ENCODE measurements around the gene DNAJC1.
A peak's percentile ranks its signal among the peaks of the same experiment; 100 is the strongest.

The DNAJC1 gene

DNA sequence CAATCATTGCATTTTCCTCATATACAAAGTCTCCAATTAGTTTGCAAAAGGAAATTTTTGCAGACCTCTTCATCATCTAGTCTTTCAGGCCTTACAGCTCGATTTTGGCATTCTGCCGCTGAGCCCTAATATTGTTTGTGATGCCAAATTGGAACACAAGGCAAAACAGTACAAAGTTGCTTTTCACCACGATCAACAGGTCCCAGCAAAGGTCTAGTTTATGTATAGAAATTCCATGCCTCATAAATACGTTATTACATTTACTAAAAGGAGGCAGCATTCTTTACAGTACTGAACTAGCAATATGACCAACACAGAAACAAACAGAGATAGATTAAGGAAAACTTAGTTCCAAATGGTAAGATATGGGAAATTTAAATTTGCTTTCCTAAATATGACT, 7.0 kb upstream of the DNAJC1 start:
- no peaks in the 10 kb centered on the region for H3K9me3 ChIP-seq (ENCODE audit: control insufficient read depth, low read length)
- no peak overlapping the region for H3K27ac ChIP-seq (ENCODE audit: insufficient read depth, low read length, poor library complexity, severe bottlenecking)
- H3K4me3 ChIP-seq (ENCODE audit: insufficient read depth, low read depth, low read length, poor library complexity, severe bottlenecking), result no peak overlapping the region
- no peaks in the 10 kb centered on the region for H3K4me1 ChIP-seq (ENCODE audit: control insufficient read depth, insufficient read depth, low read length, poor library complexity, severe bottlenecking)
- no peaks in the 10 kb centered on the region for H3K27me3 ChIP-seq (replicated peaks; ENCODE audit: control insufficient read depth, insufficient read depth, low read length, poor library complexity, severe bottlenecking)
- DNase-seq, result no peak
- no peaks in the 10 kb centered on the region for H3K36me3 ChIP-seq (ENCODE audit: control insufficient read depth, insufficient read depth, low read length)

DNA sequence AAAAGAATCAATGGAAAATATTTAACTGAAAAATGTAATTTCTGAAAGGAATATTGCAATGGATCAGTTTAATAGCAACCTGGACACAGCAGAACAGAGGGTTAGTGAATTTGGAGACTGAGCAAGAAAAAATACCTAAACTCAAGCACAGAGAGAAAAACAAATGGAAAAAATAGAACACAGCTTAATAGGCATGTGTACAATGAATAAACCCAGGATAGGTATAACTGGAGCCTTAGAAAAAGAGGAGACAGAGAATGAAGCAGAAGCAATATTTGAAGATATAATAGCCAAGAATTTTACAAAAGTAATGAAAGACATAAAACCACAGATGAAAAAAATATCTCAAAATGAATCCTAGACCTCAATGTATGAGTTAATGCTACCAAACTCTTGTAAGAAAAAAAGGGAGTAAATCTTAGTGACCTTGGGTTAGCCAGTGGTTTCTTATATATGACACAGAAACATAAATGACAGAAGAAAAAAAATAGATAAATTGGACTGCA, 2.9 kb upstream of the DNAJC1 start:
- Histone ChIP-seq H3K4me1 (ENCODE audit: control insufficient read depth, insufficient read depth, low read length, poor library complexity, severe bottlenecking) (peaks cover 4% of the 10 kb centered on the region), H3K9me3 (ENCODE audit: control insufficient read depth, low read length) (no peaks in the 10 kb centered on the region), H3K36me3 (ENCODE audit: control insufficient read depth, insufficient read depth, low read length) (no peaks in the 10 kb centered on the region), H3K27me3 (replicated peaks; ENCODE audit: control insufficient read depth, insufficient read depth, low read length, poor library complexity, severe bottlenecking) (no peaks in the 10 kb centered on the region), H3K27ac (ENCODE audit: insufficient read depth, low read length, poor library complexity, severe bottlenecking) (no peak overlapping the region), H3K4me3 (ENCODE audit: insufficient read depth, low read depth, low read length, poor library complexity, severe bottlenecking) (no peak overlapping the region)
- DNase-seq, result no peak

DNA sequence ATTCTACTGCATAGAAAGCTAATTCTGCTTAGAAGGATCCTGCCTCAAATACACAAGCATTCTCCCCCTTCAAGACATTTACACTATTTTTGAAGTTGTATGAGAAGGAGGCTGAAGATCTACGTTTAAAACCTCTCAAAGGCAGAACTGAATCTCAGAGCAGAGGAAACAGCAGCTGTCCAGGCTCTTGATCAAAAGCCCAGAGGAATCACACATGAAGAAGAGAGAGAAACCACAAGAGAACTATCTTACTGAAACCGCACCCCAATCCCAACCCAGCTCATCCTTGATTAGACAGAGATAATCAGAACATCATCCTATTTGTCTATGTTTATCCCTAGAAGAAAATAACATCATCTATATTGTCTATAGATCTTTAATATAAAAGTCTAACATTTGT, 2.2 kb upstream of the DNAJC1 start:
- DNase-seq, result no peak
- H3K36me3 ChIP-seq (ENCODE audit: control insufficient read depth, insufficient read depth, low read length), result no peaks in the 10 kb centered on the region
- H3K27ac ChIP-seq (ENCODE audit: insufficient read depth, low read length, poor library complexity, severe bottlenecking), result no peak overlapping the region
- no peaks in the 10 kb centered on the region for H3K9me3 ChIP-seq (ENCODE audit: control insufficient read depth, low read length)
- H3K4me1 ChIP-seq (ENCODE audit: control insufficient read depth, insufficient read depth, low read length, poor library complexity, severe bottlenecking), result peaks cover 4% of the 10 kb centered on the region
- H3K4me3 ChIP-seq (ENCODE audit: insufficient read depth, low read depth, low read length, poor library complexity, severe bottlenecking), result no peak overlapping the region
- H3K27me3 ChIP-seq (replicated peaks; ENCODE audit: control insufficient read depth, insufficient read depth, low read length, poor library complexity, severe bottlenecking), result no peaks in the 10 kb centered on the region

DNA sequence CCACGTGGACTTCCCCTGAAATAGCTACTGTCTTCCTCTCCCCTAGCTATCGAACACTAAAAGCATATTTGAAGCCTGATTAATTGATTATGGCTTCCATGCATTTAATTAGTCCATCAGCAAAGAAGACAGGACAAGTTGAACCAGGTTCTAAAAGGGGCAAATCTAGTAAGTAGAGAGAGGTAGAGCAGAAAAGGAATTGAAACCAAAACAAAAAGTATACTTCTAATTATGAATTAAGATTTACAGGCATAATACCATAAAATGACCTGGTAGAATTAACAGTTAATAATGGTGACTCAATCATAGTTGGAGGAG, 393 bp upstream of the DNAJC1 start:
- no peaks in the 10 kb centered on the region for H3K36me3 ChIP-seq (ENCODE audit: control insufficient read depth, insufficient read depth, low read length)
- no peak for DNase-seq
- H3K4me3 ChIP-seq (ENCODE audit: insufficient read depth, low read depth, low read length, poor library complexity, severe bottlenecking), result peak overlapping the region; percentile 95
- no peaks in the 10 kb centered on the region for H3K9me3 ChIP-seq (ENCODE audit: control insufficient read depth, low read length)
- H3K4me1 ChIP-seq (ENCODE audit: control insufficient read depth, insufficient read depth, low read length, poor library complexity, severe bottlenecking), result peaks cover 4% of the 10 kb centered on the region
- no peaks in the 10 kb centered on the region for H3K27me3 ChIP-seq (replicated peaks; ENCODE audit: control insufficient read depth, insufficient read depth, low read length, poor library complexity, severe bottlenecking)
- peak overlapping the region; percentile 90 for H3K27ac ChIP-seq (ENCODE audit: insufficient read depth, low read length, poor library complexity, severe bottlenecking)

DNA sequence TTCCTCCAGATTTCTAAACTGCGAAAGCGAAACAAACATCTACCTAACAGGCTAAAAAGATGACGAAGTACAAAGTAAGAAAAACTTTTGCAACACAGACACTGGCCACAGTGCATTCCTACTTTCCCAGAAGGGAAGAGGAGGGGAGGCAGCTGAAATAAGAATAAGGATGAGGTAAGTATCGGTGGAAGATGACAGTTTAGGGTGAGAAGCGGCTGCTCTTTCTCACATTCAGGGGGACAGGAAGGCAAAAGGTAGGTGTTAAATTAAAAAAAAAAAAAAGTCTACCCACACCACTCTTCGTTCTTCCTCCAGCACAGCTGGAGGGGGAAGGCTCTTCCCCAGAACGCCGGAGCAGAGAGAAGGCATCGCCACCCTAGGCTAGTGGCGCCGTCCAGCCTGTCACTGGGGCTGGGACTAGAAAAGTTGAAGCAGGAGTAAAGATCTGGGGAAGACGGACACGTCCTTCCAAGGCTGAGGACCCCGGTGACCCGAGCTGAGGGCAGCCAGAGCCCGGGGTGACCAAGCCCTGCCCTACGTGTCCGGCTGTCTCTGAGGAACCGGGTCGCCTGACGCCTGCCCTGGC, 846 bp downstream of the DNAJC1 start:
- DNase-seq, result peak; percentile 15 to 27 (median 24)
- peak overlapping the region; percentile 95 for H3K4me3 ChIP-seq (ENCODE audit: insufficient read depth, low read depth, low read length, poor library complexity, severe bottlenecking)
- H3K36me3 ChIP-seq (ENCODE audit: control insufficient read depth, insufficient read depth, low read length), result no peaks in the 10 kb centered on the region
- no peaks in the 10 kb centered on the region for H3K27me3 ChIP-seq (replicated peaks; ENCODE audit: control insufficient read depth, insufficient read depth, low read length, poor library complexity, severe bottlenecking)
- no peaks in the 10 kb centered on the region for H3K9me3 ChIP-seq (ENCODE audit: control insufficient read depth, low read length)
- peak overlapping the region; percentile 90 for H3K27ac ChIP-seq (ENCODE audit: insufficient read depth, low read length, poor library complexity, severe bottlenecking)
- H3K4me1 ChIP-seq (ENCODE audit: control insufficient read depth, insufficient read depth, low read length, poor library complexity, severe bottlenecking), result peaks cover 4% of the 10 kb centered on the region

DNA sequence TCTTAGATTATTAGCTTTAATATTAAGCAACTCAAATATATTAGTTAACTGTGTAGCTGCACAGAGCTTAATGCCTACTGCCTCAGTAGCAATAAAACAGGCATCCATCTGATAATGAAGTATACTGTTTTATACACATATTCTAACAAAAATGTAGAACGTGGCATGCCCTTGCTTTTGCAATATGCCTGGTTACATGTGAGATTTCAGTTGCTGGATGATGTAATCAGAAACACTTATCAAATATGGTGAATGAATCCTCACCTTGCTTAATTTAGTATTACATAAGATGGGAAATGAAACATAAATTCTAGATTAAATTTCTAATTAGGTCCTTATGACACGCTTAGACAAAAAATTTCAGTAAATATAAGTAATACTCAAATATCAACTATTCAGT, 8.0 kb downstream of the DNAJC1 start:
- Histone ChIP-seq H3K27me3 (replicated peaks; ENCODE audit: control insufficient read depth, insufficient read depth, low read length, poor library complexity, severe bottlenecking) (no peaks in the 10 kb centered on the region), H3K4me1 (ENCODE audit: control insufficient read depth, insufficient read depth, low read length, poor library complexity, severe bottlenecking) (no peaks in the 10 kb centered on the region), H3K27ac (ENCODE audit: insufficient read depth, low read length, poor library complexity, severe bottlenecking) (no peak overlapping the region), H3K4me3 (ENCODE audit: insufficient read depth, low read depth, low read length, poor library complexity, severe bottlenecking) (no peak overlapping the region), H3K36me3 (ENCODE audit: control insufficient read depth, insufficient read depth, low read length) (no peaks in the 10 kb centered on the region), H3K9me3 (ENCODE audit: control insufficient read depth, low read length) (no peaks in the 10 kb centered on the region)
- DNase-seq, result no peak

DNA sequence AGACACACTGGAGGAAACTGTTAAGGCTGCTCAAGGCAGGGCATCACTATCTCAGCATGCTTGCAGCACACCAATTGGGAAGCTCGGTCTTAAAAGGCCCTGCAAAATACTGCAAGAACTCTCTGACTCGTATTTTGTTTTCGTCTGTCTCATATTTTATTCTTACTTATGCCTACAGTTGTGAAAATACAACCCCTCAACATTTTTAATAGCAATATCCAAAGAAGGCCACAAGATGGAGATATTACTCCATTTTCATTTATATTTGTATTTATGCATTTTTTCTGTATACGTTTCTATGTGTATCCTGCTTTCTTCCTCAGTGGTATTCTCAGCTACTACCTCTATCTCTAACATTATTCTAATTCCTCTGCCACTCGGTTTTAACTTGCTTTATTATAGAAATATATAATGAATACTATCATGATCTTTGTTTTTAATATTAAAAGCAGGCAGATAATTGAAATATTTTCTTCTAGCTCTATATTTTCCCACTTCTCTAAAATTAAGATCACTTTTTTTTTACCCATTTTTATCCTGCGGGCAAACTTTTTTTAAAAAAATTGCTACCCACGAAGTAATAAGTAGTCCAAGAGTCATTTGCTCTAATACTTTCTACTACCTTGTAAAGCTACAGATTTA, 10.0 kb downstream of the DNAJC1 start:
- no peaks in the 10 kb centered on the region for H3K4me1 ChIP-seq (ENCODE audit: control insufficient read depth, insufficient read depth, low read length, poor library complexity, severe bottlenecking)
- no peaks in the 10 kb centered on the region for H3K36me3 ChIP-seq (ENCODE audit: control insufficient read depth, insufficient read depth, low read length)
- no peak for DNase-seq
- no peak overlapping the region for H3K4me3 ChIP-seq (ENCODE audit: insufficient read depth, low read depth, low read length, poor library complexity, severe bottlenecking)
- no peaks in the 10 kb centered on the region for H3K9me3 ChIP-seq (ENCODE audit: control insufficient read depth, low read length)
- H3K27me3 ChIP-seq (replicated peaks; ENCODE audit: control insufficient read depth, insufficient read depth, low read length, poor library complexity, severe bottlenecking), result no peaks in the 10 kb centered on the region
- H3K27ac ChIP-seq (ENCODE audit: insufficient read depth, low read length, poor library complexity, severe bottlenecking), result no peak overlapping the region

DNA sequence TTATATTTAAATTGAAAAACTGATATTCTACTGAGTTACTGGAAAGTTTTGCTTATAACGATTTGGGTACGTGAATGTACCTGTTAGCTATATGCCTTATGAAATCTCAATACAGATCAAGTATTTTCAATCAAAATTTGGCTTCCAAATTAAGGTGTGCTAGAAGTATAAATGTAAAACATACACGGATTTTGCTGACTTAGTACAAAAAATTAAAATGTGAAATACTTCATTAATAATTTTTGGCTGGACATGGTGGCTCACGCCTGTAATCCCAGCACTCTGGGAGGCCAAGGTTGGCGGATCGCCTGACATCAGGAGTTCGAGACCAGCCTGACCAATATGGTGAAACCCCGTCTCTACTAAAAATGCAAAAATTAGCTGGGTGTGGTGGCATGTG, 11.7 kb downstream of the DNAJC1 start:
- Histone ChIP-seq H3K9me3 (ENCODE audit: control insufficient read depth, low read length) (no peaks in the 10 kb centered on the region), H3K27ac (ENCODE audit: insufficient read depth, low read length, poor library complexity, severe bottlenecking) (no peak overlapping the region), H3K27me3 (replicated peaks; ENCODE audit: control insufficient read depth, insufficient read depth, low read length, poor library complexity, severe bottlenecking) (no peaks in the 10 kb centered on the region), H3K4me1 (ENCODE audit: control insufficient read depth, insufficient read depth, low read length, poor library complexity, severe bottlenecking) (no peaks in the 10 kb centered on the region), H3K36me3 (ENCODE audit: control insufficient read depth, insufficient read depth, low read length) (no peaks in the 10 kb centered on the region), H3K4me3 (ENCODE audit: insufficient read depth, low read depth, low read length, poor library complexity, severe bottlenecking) (no peak overlapping the region)
- no peak for DNase-seq

DNA sequence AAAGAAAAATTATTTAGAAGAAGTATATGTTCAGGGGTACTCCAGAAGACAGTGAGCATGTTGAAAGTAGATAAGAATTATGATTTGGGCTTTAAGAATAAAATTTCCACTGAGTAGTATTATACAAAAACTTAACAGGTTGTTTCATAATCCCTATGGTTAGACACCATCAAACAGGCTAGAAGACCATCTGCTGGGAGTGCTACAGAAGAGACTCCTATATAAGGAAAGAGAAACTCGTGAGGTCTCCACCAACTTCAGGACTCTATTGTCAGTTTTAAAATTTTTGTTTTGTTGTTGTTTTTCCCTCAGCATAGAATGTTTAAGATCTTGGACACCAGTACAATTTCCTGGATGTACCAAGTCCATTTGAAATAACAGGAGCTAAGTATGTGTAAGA, 13.1 kb downstream of the DNAJC1 start:
- no peaks in the 10 kb centered on the region for H3K27me3 ChIP-seq (replicated peaks; ENCODE audit: control insufficient read depth, insufficient read depth, low read length, poor library complexity, severe bottlenecking)
- no peak for DNase-seq
- no peak overlapping the region for H3K27ac ChIP-seq (ENCODE audit: insufficient read depth, low read length, poor library complexity, severe bottlenecking)

DNA sequence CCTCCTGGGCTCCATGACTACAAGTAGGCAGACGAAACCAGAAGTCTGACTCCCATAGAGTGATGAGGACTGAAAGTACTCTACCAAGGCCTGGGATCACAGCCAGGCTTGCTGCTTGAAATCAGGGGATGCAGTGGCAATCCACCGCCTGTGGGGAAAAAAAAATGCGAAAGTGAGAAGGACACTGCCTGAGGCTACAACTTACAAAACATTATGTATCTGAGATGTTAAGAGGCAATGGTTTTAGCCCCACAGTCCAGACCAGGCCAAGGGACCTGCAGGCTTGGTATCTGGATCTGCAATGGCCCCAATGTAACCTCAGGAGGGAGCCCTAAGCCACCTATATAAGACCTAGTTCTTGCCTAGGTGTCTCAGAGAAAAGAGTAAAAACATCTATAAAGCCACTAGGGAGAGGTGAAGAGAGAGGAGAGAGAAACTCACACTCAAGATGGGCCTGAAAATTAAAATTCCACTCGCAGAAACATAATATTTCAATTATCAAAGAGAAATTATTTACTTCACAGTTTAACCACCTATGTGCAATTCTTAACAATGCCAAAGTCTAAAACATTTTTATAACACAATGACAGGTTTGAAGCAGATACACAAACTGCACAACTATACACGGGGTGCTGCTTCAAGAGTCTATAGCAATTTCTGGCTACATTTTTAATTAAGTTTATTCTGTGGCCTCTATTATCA, 13.9 kb downstream of the DNAJC1 start:
- DNase-seq, result no peak
- H3K27ac ChIP-seq (ENCODE audit: insufficient read depth, low read length, poor library complexity, severe bottlenecking), result no peak overlapping the region
- no peaks in the 10 kb centered on the region for H3K9me3 ChIP-seq (ENCODE audit: control insufficient read depth, low read length)
- H3K27me3 ChIP-seq (replicated peaks; ENCODE audit: control insufficient read depth, insufficient read depth, low read length, poor library complexity, severe bottlenecking), result no peaks in the 10 kb centered on the region
- H3K36me3 ChIP-seq (ENCODE audit: control insufficient read depth, insufficient read depth, low read length), result no peaks in the 10 kb centered on the region
- no peak overlapping the region for H3K4me3 ChIP-seq (ENCODE audit: insufficient read depth, low read depth, low read length, poor library complexity, severe bottlenecking)
- H3K4me1 ChIP-seq (ENCODE audit: control insufficient read depth, insufficient read depth, low read length, poor library complexity, severe bottlenecking), result no peaks in the 10 kb centered on the region

More for the DNA sequence above, 13.1 kb downstream of the DNAJC1 start:
- Histone ChIP-seq H3K4me1 (ENCODE audit: control insufficient read depth, insufficient read depth, low read length, poor library complexity, severe bottlenecking) (no peaks in the 10 kb centered on the region), H3K9me3 (ENCODE audit: control insufficient read depth, low read length) (no peaks in the 10 kb centered on the region), H3K4me3 (ENCODE audit: insufficient read depth, low read depth, low read length, poor library complexity, severe bottlenecking) (no peak overlapping the region), H3K36me3 (ENCODE audit: control insufficient read depth, insufficient read depth, low read length) (no peaks in the 10 kb centered on the region)
